Stomach (tissue), 19 donors: ENCODE data around the gene CTNNA1. TPM values are rescaled to one million over a fixed set of nuclear protein-coding genes. Genes with fewer than 3 reads are reported as not detected.
A peak's percentile ranks its signal among the peaks of the same experiment; 100 is the strongest.
"Not testable (repeated sequence)": the region's sequence is repeated elsewhere in the genome, so short reads cannot be mapped to it uniquely, and the experiment has no call there.

Experiments used
- DNase-seq, 2 donors: peaks; one replicate each; pipeline versions ENCODE4 v3.0.0 to v3.0.0-alpha.2; 2013 to 2019
- H3K27ac ChIP-seq, 5 donors: fragments of 200-600 bp in 4 of 5; sonication (generic) in 4 of 5; one replicate each; pipeline ENCODE4 v1.5.1; 2013 to 2019; ENCODE audit warnings: mild to moderate bottlenecking in 1 of 5, moderate library complexity in 1 of 5
- H3K27me3 ChIP-seq, 3 donors: fragments of 200-600 bp; sonication (generic); one replicate each; pipeline ENCODE4 v1.5.1; 2017 to 2019; ENCODE audit warnings: mixed run types in 1 of 3
- H3K36me3 ChIP-seq, 4 donors: fragments of 200-600 bp; sonication (generic); 1 replicate in 3 of 4; 2 replicates in 1 of 4; pipeline ENCODE4 v1.5.1; 2016 to 2019
- H3K4me1 ChIP-seq, 4 donors: fragments of 200-600 bp; sonication (generic); one replicate each; pipeline ENCODE4 v1.5.1; 2016 to 2019
- H3K4me3 ChIP-seq, 4 donors: fragments of 200-600 bp; sonication (generic) in 3 of 4; one replicate each; pipeline ENCODE4 v1.5.1; 2016 to 2019; ENCODE audit warnings: mild to moderate bottlenecking in 1 of 4
- H3K9me3 ChIP-seq, 4 donors: fragments of 200-600 bp; sonication (generic); one replicate each; pipeline ENCODE4 v1.5.1; 2016 to 2019
- EP300 ChIP-seq: sonication (generic); formaldehyde crosslinking; IDR thresholded peaks from one replicate; pipeline ENCODE4 v1.6.1; 2017; ENCODE audit warnings: antibody characterized with exemption
- POLR2A ChIP-seq, 4 donors: fragments of 450-650 bp; IDR thresholded peaks; one replicate each; pipeline ENCODE4 v1.6.1; 2016; ENCODE audit warnings: antibody characterized with exemption in 4 of 4, control low read depth in 2 of 4, mild to moderate bottlenecking in 1 of 4, moderate library complexity in 1 of 4
- POLR2AphosphoS5 ChIP-seq, 3 donors: sonication (generic); formaldehyde crosslinking; IDR thresholded peaks; one replicate each; pipeline ENCODE4 v1.6.1; 2016; ENCODE audit warnings: antibody characterized with exemption in 3 of 3
- WGBS, 5 donors: extraction: QIAGEN DNeasy Blood & Tissue Kit in 3 of 5; methylation state at CpG; one replicate each; pipeline versions ENCODE4 v1.1.5 to v1.1.7; 2013 to 2018; 5-methylcytosine and 5-hydroxymethylcytosine counted together
- intact Hi-C: fragments of 100-400 bp; cut with DNase I; formaldehyde crosslinking; loops from one replicate; pipeline ENCODE4 v1.15.1; 2023; ENCODE audit warnings: low total_unique reads
- long read RNA-seq, 10 donors: transcript quantifications; one replicate each; lab custom pipeline, GENCODE V29; 2026
- polyA plus RNA-seq, 3 donors: library from polyadenylated mRNA; stranded (reverse); fragments of 200-250 nt; gene quantifications; one replicate each; pipeline ENCODE4 v1.2.3, GENCODE V29; 2013
- total RNA-seq, 5 donors: library from RNA; depleted of rRNA; stranded (reverse); fragments of >200 nt; gene quantifications; one replicate each; pipeline versions ENCODE4 v1.1.0 to v1.2.3, GENCODE V29; 2014 to 2016
- TF ChIP-seq, protein P1 (sequence below), 7 experiments: fragments of 450-650 bp in 4 of 7; fragments of 200-600 bp in 3 of 7; sonication (generic) in 3 of 7; IDR thresholded peaks; one replicate each; pipeline ENCODE4 v1.5.1; 2016 to 2019; ENCODE audit warnings: antibody characterized with exemption in 7 of 7, control low read depth in 2 of 7, mild to moderate bottlenecking in 1 of 7
- donor health status: healthy with polysubstance abuse.
- donor health status: Bipolar disorder and iron deficiency.
- donor health status: healthy.

Gene CTNNA1, protein sequence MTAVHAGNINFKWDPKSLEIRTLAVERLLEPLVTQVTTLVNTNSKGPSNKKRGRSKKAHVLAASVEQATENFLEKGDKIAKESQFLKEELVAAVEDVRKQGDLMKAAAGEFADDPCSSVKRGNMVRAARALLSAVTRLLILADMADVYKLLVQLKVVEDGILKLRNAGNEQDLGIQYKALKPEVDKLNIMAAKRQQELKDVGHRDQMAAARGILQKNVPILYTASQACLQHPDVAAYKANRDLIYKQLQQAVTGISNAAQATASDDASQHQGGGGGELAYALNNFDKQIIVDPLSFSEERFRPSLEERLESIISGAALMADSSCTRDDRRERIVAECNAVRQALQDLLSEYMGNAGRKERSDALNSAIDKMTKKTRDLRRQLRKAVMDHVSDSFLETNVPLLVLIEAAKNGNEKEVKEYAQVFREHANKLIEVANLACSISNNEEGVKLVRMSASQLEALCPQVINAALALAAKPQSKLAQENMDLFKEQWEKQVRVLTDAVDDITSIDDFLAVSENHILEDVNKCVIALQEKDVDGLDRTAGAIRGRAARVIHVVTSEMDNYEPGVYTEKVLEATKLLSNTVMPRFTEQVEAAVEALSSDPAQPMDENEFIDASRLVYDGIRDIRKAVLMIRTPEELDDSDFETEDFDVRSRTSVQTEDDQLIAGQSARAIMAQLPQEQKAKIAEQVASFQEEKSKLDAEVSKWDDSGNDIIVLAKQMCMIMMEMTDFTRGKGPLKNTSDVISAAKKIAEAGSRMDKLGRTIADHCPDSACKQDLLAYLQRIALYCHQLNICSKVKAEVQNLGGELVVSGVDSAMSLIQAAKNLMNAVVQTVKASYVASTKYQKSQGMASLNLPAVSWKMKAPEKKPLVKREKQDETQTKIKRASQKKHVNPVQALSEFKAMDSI
- total RNA-seq: 100 to 1,000 TPM; 199 to 531 (median 258) TPM
- polyA plus RNA-seq: 100 to 1,000 TPM in 2 of 3 donors, 10 to 100 TPM in 1; 88.7 to 138 (median 103) TPM
- long read RNA-seq, donor 1, transcript CTNNA1-201 (18 exons, 3,756 nt): major isoform, 9 of 68 reads
- long read RNA-seq, donor 1, partial matches to known transcripts: 55 of 68 reads
- long read RNA-seq, donor 1, other reads (novel, unspliced or antisense): 0 of 68 reads
- long read RNA-seq, donor 2, transcript CTNNA1-236 (2 exons, 2,044 nt): major isoform, 16 of 91 reads
- long read RNA-seq, donor 2, transcript CTNNA1-201 (18 exons, 3,756 nt): minor isoform, 15 of 91 reads
- long read RNA-seq, donor 2, partial matches to known transcripts: 60 of 91 reads
- long read RNA-seq, donor 2, other reads (novel, unspliced or antisense): 0 of 91 reads
- long read RNA-seq, donor 3, transcript CTNNA1-201 (18 exons, 3,756 nt): major isoform, 9 of 31 reads
- long read RNA-seq, donor 3, partial matches to known transcripts: 20 of 31 reads
- long read RNA-seq, donor 3, other reads (novel, unspliced or antisense): 0 of 31 reads
- long read RNA-seq, donor 4, partial matches to known transcripts: 0 of 4 reads
- long read RNA-seq, donor 4, other reads (novel, unspliced or antisense): 0 of 4 reads
- long read RNA-seq, donor 5, transcript CTNNA1-201 (18 exons, 3,756 nt): major isoform, 20 of 57 reads
- long read RNA-seq, donor 5, partial matches to known transcripts: 29 of 57 reads
- long read RNA-seq, donor 5, other reads (novel, unspliced or antisense): 6 of 57 reads
- long read RNA-seq, donor 6, transcript CTNNA1-236 (2 exons, 2,044 nt): minor isoform, 25 of 169 reads
- long read RNA-seq, donor 6, transcript CTNNA1-201 (18 exons, 3,756 nt): major isoform, 49 of 169 reads
- long read RNA-seq, donor 6, partial matches to known transcripts: 93 of 169 reads
- long read RNA-seq, donor 6, other reads (novel, unspliced or antisense): 0 of 169 reads
- long read RNA-seq, donor 7, transcript CTNNA1-201 (18 exons, 3,756 nt): major isoform, 18 of 55 reads
- long read RNA-seq, donor 7, partial matches to known transcripts: 30 of 55 reads
- long read RNA-seq, donor 7, other reads (novel, unspliced or antisense): 0 of 55 reads
- long read RNA-seq, donor 8, transcript CTNNA1-201 (18 exons, 3,756 nt): major isoform, 21 of 46 reads
- long read RNA-seq, donor 8, transcript CTNNA1-236 (2 exons, 2,044 nt): minor isoform, 9 of 46 reads
- long read RNA-seq, donor 8, partial matches to known transcripts: 16 of 46 reads
- long read RNA-seq, donor 8, other reads (novel, unspliced or antisense): 0 of 46 reads
- long read RNA-seq, donor 9, transcript CTNNA1-236 (2 exons, 2,044 nt): major isoform, 5 of 52 reads
- long read RNA-seq, donor 9, transcript CTNNA1-201 (18 exons, 3,756 nt): major isoform, 5 of 52 reads
- long read RNA-seq, donor 9, partial matches to known transcripts: 38 of 52 reads
- long read RNA-seq, donor 9, other reads (novel, unspliced or antisense): 0 of 52 reads
- long read RNA-seq, donor 10, transcript CTNNA1-201 (18 exons, 3,756 nt): major isoform, 12 of 33 reads
- long read RNA-seq, donor 10, partial matches to known transcripts: 21 of 33 reads
- long read RNA-seq, donor 10, other reads (novel, unspliced or antisense): 0 of 33 reads

DNA sequence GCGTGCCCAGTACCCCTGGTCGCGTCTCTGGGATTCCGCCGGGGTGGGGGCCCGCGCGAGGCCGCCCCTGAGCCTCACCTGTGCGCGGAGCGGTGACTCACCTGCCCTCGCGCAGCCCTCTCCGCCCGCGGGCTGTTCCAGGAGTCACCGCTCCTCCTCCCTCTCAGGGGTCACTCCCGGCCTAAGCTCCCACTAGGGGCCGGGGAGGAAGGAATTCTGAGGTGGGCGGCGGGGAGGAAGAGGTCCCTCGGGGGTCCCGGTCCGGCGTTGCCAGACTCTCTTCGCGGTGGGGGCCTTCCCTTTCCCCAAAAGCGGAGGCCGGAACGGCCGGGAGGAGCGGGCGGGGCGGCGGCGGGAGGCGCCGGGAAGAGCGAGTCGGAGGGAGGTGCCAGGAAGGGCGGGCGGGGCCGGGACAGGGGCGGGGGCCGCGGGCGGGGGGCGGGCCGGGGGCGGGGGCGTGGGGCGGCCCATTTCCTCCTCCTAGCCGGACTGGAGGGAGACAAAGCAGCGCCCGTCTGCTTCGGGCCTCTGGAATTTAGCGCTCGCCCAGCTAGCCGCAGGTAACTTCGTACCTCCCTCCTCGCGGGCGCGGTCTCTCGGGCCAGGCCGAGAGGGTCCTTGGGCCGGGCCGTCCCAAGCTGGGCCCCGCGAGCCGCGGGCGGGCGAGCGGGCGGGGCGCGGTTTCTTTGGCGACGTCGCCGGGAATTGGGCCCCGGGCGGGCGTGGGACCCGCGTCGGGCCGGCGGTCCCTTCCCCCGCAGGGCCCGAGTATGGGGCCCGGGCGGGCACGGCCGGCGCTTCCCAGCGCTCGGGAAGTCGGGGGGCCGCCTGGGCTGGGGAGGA, at the start of gene CTNNA1:
CTNNA1 (plus strand) TSS at position 475 of the 843 bp plus-strand sequence. CDS start 28,500 bp downstream, outside the sequence.
- WGBS, 5 donors: 0 to 1% (median 1%) methylated on average over 34 to 100 of the region's 102 CpGs
- DNase-seq: peak; percentile 82 to 92
- intact Hi-C loops: no loop called here
- Histone ChIP-seq H3K36me3 (peaks cover 3 to 13% (median 5%) of the 10 kb centered on the region in 4 donors), H3K27me3 (no peaks in the 10 kb centered on the region), H3K27ac (peak within 1 kb of the TSS; percentile 97 to 100 (median 100)), H3K4me1 (peaks cover 27 to 52% (median 41%) of the 10 kb centered on the region in 4 donors), H3K9me3 (no peaks in the 10 kb centered on the region), H3K4me3 (peak within 1 kb of the TSS; percentile 80 to 97 (median 92))
- TF ChIP-seq, protein P1, sequence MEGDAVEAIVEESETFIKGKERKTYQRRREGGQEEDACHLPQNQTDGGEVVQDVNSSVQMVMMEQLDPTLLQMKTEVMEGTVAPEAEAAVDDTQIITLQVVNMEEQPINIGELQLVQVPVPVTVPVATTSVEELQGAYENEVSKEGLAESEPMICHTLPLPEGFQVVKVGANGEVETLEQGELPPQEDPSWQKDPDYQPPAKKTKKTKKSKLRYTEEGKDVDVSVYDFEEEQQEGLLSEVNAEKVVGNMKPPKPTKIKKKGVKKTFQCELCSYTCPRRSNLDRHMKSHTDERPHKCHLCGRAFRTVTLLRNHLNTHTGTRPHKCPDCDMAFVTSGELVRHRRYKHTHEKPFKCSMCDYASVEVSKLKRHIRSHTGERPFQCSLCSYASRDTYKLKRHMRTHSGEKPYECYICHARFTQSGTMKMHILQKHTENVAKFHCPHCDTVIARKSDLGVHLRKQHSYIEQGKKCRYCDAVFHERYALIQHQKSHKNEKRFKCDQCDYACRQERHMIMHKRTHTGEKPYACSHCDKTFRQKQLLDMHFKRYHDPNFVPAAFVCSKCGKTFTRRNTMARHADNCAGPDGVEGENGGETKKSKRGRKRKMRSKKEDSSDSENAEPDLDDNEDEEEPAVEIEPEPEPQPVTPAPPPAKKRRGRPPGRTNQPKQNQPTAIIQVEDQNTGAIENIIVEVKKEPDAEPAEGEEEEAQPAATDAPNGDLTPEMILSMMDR (IDR thresholded peaks at IDR 0.05): peak in 1 of 7 experiments; percentile 13
- TF ChIP-seq POLR2AphosphoS5 (IDR thresholded peaks at IDR 0.05) (peak; percentile 36 to 96 (median 90)), POLR2A (IDR thresholded peaks at IDR 0.05) (peak in 1 of 4 donors; percentile 24), EP300 (no peak)

DNA sequence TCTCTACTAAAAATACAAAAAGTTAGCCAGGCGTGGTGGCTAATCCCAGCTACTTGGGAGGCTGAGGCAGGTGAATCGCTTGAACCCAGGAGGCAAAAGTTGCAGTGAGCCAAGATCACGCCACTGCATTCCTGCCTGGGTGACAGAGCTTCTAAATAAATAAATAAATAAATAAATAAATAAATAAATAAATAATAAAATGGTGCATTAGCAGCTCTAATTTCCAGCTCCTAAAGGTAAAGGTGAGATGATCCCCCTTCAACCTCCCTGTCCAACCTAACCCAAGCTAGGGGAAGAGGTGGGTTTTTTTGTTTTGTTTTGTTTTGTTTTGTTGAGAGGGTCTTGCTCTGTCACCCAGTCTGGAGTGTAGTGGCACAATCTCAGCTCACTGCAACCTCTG, 49.4 kb upstream of the CTNNA1 start:
- H3K9me3 ChIP-seq, H3K36me3 ChIP-seq, H3K27me3 ChIP-seq, intact Hi-C loops, H3K27ac ChIP-seq, DNase-seq, H3K4me1 ChIP-seq, H3K4me3 ChIP-seq: not testable (repeated sequence)
- WGBS, 5 donors: 91 to 98% (median 94%) methylated on average over 3 of the region's 3 CpGs

DNA sequence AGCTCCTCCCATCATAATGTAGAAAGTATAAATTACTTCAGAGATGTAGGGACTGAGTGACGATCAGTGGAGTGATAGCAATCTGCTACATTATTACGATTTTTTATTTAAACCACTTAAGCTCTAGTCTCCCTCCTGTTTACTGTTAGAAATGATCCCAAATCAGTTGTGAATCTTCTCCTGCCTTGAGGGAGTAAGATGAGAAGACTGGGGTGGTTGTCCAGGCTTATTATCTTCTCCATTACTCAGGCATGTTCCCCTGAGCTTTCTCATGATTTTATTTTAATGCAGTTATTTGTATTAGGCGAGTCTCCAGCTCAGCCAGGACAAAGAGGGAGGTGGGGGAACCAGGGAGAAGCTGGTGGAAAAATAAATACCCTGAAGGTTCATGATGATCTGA, 48.2 kb upstream of the CTNNA1 start:
- WGBS, 5 donors: 43 to 59% (median 49%) methylated on average over 3 of the region's 3 CpGs
- no peaks in the 10 kb centered on the region for H3K36me3 ChIP-seq
- no peaks in the 10 kb centered on the region for H3K4me1 ChIP-seq
- H3K4me3 ChIP-seq: no peak overlapping the region
- TF ChIP-seq, protein P1 (IDR thresholded peaks at IDR 0.05): no peak
- no peak for TF ChIP-seq EP300
- TF ChIP-seq POLR2AphosphoS5 (IDR thresholded peaks at IDR 0.05): no peak
- TF ChIP-seq POLR2A (IDR thresholded peaks at IDR 0.05): no peak
- H3K27ac ChIP-seq: no peak overlapping the region
- H3K27me3 ChIP-seq: no peaks in the 10 kb centered on the region
- DNase-seq: no peak
- intact Hi-C loops: no loop called here
- no peaks in the 10 kb centered on the region for H3K9me3 ChIP-seq
